Esophagus mucosa (tissue), 1 donor: Measurements from ENCODE around the gene RNFT2. TPM values are rescaled to one million over a fixed set of nuclear protein-coding genes. Genes with fewer than 3 reads are reported as not detected.
"Not testable (repeated sequence)": the region's sequence is repeated elsewhere in the genome, so short reads cannot be mapped to it uniquely, and the experiment has no call there.

Experiments used
- ATAC-seq: fragments of 200-7000 bp; cut with Tn5 transposase; one replicate; pipeline ENCODE4 v1.9.1; 2020
- total RNA-seq: library from RNA; stranded (reverse); gene quantifications from one replicate; pipeline ENCODE4 v1.2.4, GENCODE V29; 2023
- donor health status: DM: yes; HTN: yes; CAD: no.

The RNFT2 gene
- total RNA-seq, 1 donor from 2014 or later = 1.1 TPM

- no peak for ATAC-seq
Measured at GRCh38 chr12:116710370-116711150, 27.6 kb upstream of the RNFT2 start.

DNA sequence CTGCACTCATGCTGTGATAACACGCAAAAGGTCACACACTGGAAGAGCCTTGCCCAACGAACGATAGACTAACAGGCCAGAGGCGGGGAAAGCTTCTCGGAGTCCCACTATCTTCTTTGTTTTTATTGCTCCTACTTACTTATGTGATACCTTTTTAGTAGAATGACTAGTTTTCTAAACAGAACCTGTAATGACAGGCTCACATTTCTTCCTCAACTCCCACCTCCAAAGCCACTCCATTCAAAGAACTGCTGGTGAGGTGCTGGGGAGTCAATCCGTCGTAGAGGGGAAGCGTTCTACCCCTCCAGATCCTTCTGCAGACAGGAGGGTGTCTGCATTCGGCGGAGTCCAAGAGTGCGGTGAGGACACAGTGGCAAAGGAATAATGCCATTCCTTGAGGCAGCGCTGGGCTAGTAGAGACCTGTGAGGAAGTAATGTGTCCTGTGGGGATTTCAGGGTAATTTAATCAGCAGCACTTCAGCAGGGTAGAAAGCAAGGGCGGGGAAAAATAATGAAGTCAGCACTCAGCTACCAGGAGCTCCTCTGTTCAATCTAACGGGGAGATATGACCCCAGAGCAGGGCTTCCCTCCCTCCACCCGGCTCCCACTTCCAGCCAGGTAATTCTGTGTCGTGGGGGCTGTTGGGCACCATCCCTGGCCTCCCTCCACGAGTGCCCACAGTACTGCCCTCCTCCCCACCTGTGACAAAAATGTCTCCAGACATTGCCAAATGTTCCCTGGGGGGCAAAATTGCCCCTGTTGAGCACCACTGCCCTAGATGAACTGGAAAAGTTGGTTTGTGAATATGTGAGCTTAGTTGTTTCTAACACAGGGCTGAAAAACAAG is 25.4 kb upstream of the RNFT2 start:
- peak; percentile 79 for ATAC-seq

GRCh38 chr12:116713527-116713926 is 24.6 kb upstream of the RNFT2 start:
- ATAC-seq = no peak

GRCh38 chr12:116714175-116714574 is 23.9 kb upstream of the RNFT2 start:
- no peak for ATAC-seq

- no peak for ATAC-seq
Measured at GRCh38 chr12:116717466-116718437, 20.4 kb upstream of the RNFT2 start.

GRCh38 chr12:116718655-116719454 is 19.3 kb upstream of the RNFT2 start:
- ATAC-seq = peak; percentile 72

- ATAC-seq = no peak
Measured at GRCh38 chr12:116719731-116720528, 18.2 kb upstream of the RNFT2 start.

DNA sequence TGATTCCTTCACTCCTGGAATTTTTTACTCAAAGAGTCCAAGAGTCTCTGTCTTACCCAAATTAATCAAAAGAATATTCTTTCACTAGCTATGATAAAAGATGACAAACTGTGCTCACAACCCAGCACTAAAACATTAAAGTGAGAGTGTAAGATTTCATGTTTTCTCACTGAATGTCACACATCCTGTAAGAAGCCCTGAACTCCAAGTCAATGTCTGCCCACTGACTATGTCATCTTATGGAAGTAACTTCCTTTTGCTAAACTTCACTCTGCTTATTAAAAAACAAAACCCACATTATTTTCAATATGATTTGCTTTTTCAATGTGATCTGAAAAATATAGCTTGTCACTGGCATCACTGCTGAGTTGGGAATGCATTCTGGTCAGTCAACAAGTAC is 15.9 kb upstream of the RNFT2 start:
- ATAC-seq = no peak

GRCh38 chr12:116726694-116727093 is 11.4 kb upstream of the RNFT2 start:
- no peak for ATAC-seq

DNA sequence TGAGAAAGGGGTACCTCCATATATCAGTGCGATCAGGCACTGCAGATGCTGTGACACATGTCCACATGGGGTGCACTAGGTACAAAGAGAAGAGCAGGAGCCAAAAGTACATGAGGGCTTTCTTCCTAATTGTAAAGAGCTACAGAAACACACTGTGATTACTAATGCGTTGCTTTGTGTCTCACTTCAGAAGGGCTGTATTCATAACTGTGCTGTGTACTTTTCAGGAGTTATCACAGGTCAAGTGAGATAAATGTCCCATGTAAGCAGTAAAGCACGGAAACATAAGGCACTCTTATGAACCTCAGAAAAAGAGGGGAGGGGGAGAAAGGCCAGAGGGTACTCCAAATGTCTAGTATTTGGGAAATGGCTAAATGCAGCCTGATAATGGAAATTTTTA is 10.9 kb upstream of the RNFT2 start:
- ATAC-seq = no peak

- ATAC-seq = no peak
Measured at GRCh38 chr12:116727891-116728290, 10.2 kb upstream of the RNFT2 start.

- ATAC-seq = no peak
Measured at GRCh38 chr12:116731801-116732200, 6.3 kb upstream of the RNFT2 start.

DNA sequence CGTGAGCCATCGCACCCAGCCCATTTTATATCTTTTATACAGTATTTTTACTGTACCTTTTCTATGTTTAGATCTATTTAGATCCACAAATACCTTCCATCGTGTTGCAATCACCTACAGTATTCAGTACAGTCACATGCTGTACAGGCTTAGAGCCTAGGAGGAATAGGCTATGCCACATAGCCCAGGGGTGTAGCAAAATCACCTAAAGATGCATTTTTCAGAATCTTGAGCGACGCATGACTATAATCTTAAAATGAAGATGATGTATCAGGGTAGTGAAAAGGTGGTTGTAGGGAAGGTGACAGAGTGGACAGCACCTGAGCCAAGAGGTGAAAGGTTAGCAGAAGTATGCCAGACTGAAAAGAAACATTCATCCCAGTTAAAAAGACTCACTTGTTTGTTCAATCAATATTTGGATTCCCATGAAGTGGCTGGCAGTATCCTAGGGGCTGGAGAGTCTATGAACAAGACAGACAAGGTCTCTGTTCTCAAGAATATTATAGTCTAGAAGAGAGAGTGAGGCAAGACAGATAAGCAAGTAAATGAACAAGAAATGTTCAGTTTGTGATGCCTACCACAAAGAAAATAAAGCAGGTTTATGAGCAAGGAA is 3.9 kb upstream of the RNFT2 start:
- ATAC-seq = no peak

- no peak for ATAC-seq
Measured at GRCh38 chr12:116735084-116735483, 3.0 kb upstream of the RNFT2 start.

DNA sequence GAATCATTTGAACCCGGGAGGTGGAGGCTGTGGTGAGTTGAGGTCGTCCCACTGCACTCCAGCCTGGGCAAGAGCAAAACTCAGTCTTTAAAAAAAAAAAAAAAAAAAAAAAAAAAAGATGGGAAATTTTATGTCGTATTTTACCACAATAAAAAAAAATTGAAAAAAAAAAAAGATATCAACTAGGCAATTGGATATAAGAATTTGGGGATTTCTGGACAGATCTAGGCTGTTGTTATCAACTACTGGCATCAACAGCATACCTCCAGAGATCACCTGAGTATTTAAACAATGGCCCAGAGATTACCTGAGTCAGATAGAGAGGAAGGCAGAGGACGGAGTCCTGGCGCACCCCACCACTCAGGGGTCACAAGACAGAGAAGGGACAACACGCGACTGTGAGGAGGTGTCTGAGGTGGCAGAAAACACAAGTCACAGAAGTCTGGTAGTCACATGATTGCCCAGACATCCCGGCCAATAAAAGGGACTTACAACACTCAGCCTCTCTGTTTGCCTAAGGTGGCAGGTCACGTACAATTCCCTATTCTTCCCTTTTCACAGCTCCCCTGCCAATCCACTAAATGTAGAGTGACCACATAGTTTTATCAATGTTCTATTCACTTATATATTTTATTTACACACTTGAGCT is 2.0 kb upstream of the RNFT2 start:
- ATAC-seq = no peak

- ATAC-seq = no peak
Measured at GRCh38 chr12:116736962-116737773, 947 bp upstream of the RNFT2 start.

DNA sequence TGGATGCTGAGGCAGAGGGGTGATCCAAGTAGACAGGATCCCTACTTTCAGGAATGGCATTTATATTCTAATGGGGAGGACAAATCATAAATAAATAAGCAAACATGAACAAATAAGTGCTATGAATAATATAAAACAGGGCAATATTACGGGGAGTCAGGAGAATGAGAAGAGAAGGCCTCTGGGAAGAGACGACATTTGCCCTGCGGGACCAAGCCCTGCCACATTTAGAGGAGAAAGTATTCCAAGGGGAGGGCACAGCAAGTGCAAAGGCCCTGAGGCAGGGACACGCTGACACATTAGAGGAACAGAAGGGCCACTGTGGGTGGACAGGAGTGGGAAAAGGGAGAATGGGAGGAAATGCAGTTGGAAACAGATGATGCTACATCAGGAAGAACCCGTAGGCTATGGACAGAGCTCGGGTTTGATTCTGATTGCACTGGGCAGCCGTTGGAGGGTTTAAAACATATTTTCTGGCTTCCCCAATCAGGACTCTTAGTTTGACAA is 1.3 kb downstream of the RNFT2 start:
- no peak for ATAC-seq

GRCh38 chr12:116742787-116743186 is 4.7 kb downstream of the RNFT2 start:
- not testable (repeated sequence) for ATAC-seq

- no peak for ATAC-seq
Measured at GRCh38 chr12:116744766-116745165, 6.7 kb downstream of the RNFT2 start.
